Caco-2 (cell line): Measurements from ENCODE around the gene SMARCA5. TPM values are rescaled to one million over a fixed set of nuclear protein-coding genes. Genes with fewer than 3 reads are reported as not detected.

Source experiments
- BruUV-seq: library from RNA; stranded (reverse); fragments of 400-500 nt; replicated peaks from 2 replicates; lab custom pipeline; 2021; lab: Mats Ljungman, UMichigan
- CTCF ChIA-PET: fragments of 300-600 bp; sonication (Branson Sonifier 250); formaldehyde crosslinking; loops from one replicate; lab custom pipeline; 2022; ENCODE audit warnings: antibody characterized with exemption; lab: Charles Lee
- POLR2A ChIA-PET: fragments of 300-600 bp; sonication (Branson Sonifier 250); formaldehyde crosslinking; loops from one replicate; lab custom pipeline; 2022; ENCODE audit warnings: antibody characterized with exemption; lab: Charles Lee
- DNase-seq, 2 experiments: peaks; one replicate each; pipeline versions ENCODE4 v3.0.0 to v3.0.0-alpha.2; 2020 to 2022
- H3K27me3 ChIP-seq: replicated peaks from 2 replicates; pipeline ENCODE4 v1.6.0; 2011; ENCODE audit warnings: low read length; ENCODE audit not compliant: control insufficient read depth, insufficient read depth
- H3K36me3 ChIP-seq: 2 replicates; pipeline ENCODE4 v1.5.1; 2011; ENCODE audit warnings: low read length; ENCODE audit not compliant: control insufficient read depth, insufficient read depth
- H3K4me1 ChIP-seq: fragments of 250-450 bp; sonication (Bioruptor Pico); 2 replicates; pipeline ENCODE4 v1.5.1; 2020; ENCODE audit warnings: mild to moderate bottlenecking
- H3K4me3 ChIP-seq: 2 replicates; pipeline ENCODE4 v1.5.1; 2011; ENCODE audit warnings: low read depth, mild to moderate bottlenecking, control low read depth, low read length
- H3K9me3 ChIP-seq: fragments of 250-450 bp; sonication (Bioruptor Pico); 2 replicates; pipeline ENCODE4 v1.5.1; 2020; ENCODE audit warnings: mild to moderate bottlenecking, moderate library complexity
- H3K27ac Mint-ChIP-seq: one replicate; pipeline ENCODE4 v1.8.0; 2022; ENCODE audit warnings: mixed read lengths; ENCODE audit not compliant: unreplicated experiment
- H3K27me3 Mint-ChIP-seq: one replicate; pipeline ENCODE4 v1.8.0; 2022; ENCODE audit warnings: mixed read lengths; ENCODE audit not compliant: insufficient read depth, unreplicated experiment
- H3K36me3 Mint-ChIP-seq: one replicate; pipeline ENCODE4 v1.8.0; 2022; ENCODE audit warnings: mild to moderate bottlenecking, mixed read lengths; ENCODE audit not compliant: insufficient read depth, unreplicated experiment
- H3K4me1 Mint-ChIP-seq: one replicate; pipeline ENCODE4 v1.8.0; 2022; ENCODE audit warnings: low read depth, mixed read lengths; ENCODE audit not compliant: unreplicated experiment
- H3K4me3 Mint-ChIP-seq: one replicate; pipeline ENCODE4 v1.8.0; 2022; ENCODE audit warnings: mild to moderate bottlenecking, moderate library complexity, mixed read lengths; ENCODE audit not compliant: unreplicated experiment
- H3K9me3 Mint-ChIP-seq: one replicate; pipeline ENCODE4 v1.8.0; 2022; ENCODE audit warnings: mixed read lengths; ENCODE audit not compliant: unreplicated experiment
- CTCF ChIP-seq, 2 experiments: fragments of 200-600 bp in 1 of 2; IDR thresholded peaks; 1 replicate in 1 of 2; 2 replicates in 1 of 2; pipeline versions ENCODE4 v1.5.1 to v1.8.0; 2011 to 2022; ENCODE audit warnings: antibody characterized with exemption in 1 of 2, control low read depth in 1 of 2, inconsistent platforms in 1 of 2, low read depth in 1 of 2, low read length in 1 of 2, mild to moderate bottlenecking in 1 of 2, moderate library complexity in 1 of 2; ENCODE audit not compliant: insufficient read depth in 1 of 2, severe bottlenecking in 1 of 2, unreplicated experiment in 1 of 2
- intact Hi-C: fragments of 100-400 bp; cut with micrococcal nuclease; formaldehyde crosslinking; loops from one replicate; pipeline ENCODE4 v1.10.0; 2022; ENCODE audit not compliant: unreplicated experiment
- total RNA-seq: library from RNA; stranded (reverse); gene quantifications from 2 replicates; pipeline ENCODE4 v1.2.3, GENCODE V29; 2022

SMARCA5 gene
- total RNA-seq, 1 experiment from 2014 or later = 64.8 TPM

GRCh38 chr4:143498021-143498420 is 15.5 kb upstream of the SMARCA5 start:
- H3K4me3 Mint-ChIP-seq = no peak overlapping the region
- intact Hi-C loops = no loop called here
- H3K27ac Mint-ChIP-seq = no peak overlapping the region
- ChIA-PET POLR2A (no interaction called here), CTCF (no interaction called here)
- no peaks in the 10 kb centered on the region for H3K9me3 ChIP-seq
- H3K9me3 Mint-ChIP-seq = no peaks in the 10 kb centered on the region
- H3K36me3 ChIP-seq = no peaks in the 10 kb centered on the region
- no peak overlapping the region for H3K4me3 ChIP-seq
- TF ChIP-seq CTCF (IDR thresholded peaks at IDR 0.05; ENCODE audit: insufficient read depth in 1 of 2, low read depth in 1 of 2, low read length in 1 of 2, severe bottlenecking in 1 of 2, unreplicated experiment in 1 of 2) = no peak
- no peaks in the 10 kb centered on the region for H3K27me3 ChIP-seq
- no peaks in the 10 kb centered on the region for H3K27me3 Mint-ChIP-seq
- H3K4me1 ChIP-seq = no peaks in the 10 kb centered on the region
- H3K4me1 Mint-ChIP-seq = no peaks in the 10 kb centered on the region
- no TSS peak for BruUV-seq
- no peak for DNase-seq
- no peaks in the 10 kb centered on the region for H3K36me3 Mint-ChIP-seq

- TF ChIP-seq CTCF (IDR thresholded peaks at IDR 0.05; ENCODE audit: insufficient read depth in 1 of 2, low read depth in 1 of 2, low read length in 1 of 2, severe bottlenecking in 1 of 2, unreplicated experiment in 1 of 2) = no peak
- no peaks in the 10 kb centered on the region for H3K36me3 ChIP-seq
- H3K4me1 Mint-ChIP-seq = no peaks in the 10 kb centered on the region
- H3K27me3 Mint-ChIP-seq = no peaks in the 10 kb centered on the region
- no peak overlapping the region for H3K27ac Mint-ChIP-seq
- no TSS peak for BruUV-seq
- DNase-seq = no peak
- H3K4me3 ChIP-seq = no peak overlapping the region
- no peaks in the 10 kb centered on the region for H3K9me3 ChIP-seq
- no peak overlapping the region for H3K4me3 Mint-ChIP-seq
- no peaks in the 10 kb centered on the region for H3K27me3 ChIP-seq
- no peaks in the 10 kb centered on the region for H3K4me1 ChIP-seq
- ChIA-PET POLR2A (interaction anchor here (0.7 kb wide), 1 partner anchor 11 kb away, joined by 3 read pairs; no protein-coding TSS in a partner anchor), CTCF (no interaction called here)
- intact Hi-C loops = no loop called here
- H3K36me3 Mint-ChIP-seq = no peaks in the 10 kb centered on the region
- H3K9me3 Mint-ChIP-seq = no peaks in the 10 kb centered on the region
Observed at GRCh38 chr4:143502231-143502630, 11.3 kb upstream of the SMARCA5 start.

GRCh38 chr4:143506031-143506430 is 7.5 kb upstream of the SMARCA5 start:
- ChIA-PET POLR2A (no interaction called here), CTCF (no interaction called here)
- H3K27ac Mint-ChIP-seq = no peak overlapping the region
- Histone ChIP-seq H3K9me3 (no peaks in the 10 kb centered on the region), H3K36me3 (no peaks in the 10 kb centered on the region), H3K4me3 (no peak overlapping the region), H3K27me3 (no peaks in the 10 kb centered on the region), H3K4me1 (no peaks in the 10 kb centered on the region)
- no peaks in the 10 kb centered on the region for H3K4me1 Mint-ChIP-seq
- H3K27me3 Mint-ChIP-seq = no peaks in the 10 kb centered on the region
- no peaks in the 10 kb centered on the region for H3K9me3 Mint-ChIP-seq
- no peak for TF ChIP-seq CTCF (IDR thresholded peaks at IDR 0.05; ENCODE audit: insufficient read depth in 1 of 2, low read depth in 1 of 2, low read length in 1 of 2, severe bottlenecking in 1 of 2, unreplicated experiment in 1 of 2)
- intact Hi-C loops = no loop called here
- H3K4me3 Mint-ChIP-seq = no peak overlapping the region
- H3K36me3 Mint-ChIP-seq = no peaks in the 10 kb centered on the region
- DNase-seq = no peak
- no TSS peak for BruUV-seq
